GM12873 (cell line): ENCODE measurements around the gene CSNK2A1.
A peak's percentile ranks its signal among the peaks of the same experiment; 100 is the strongest.

Experiments
- CTCF ChIP-seq: IDR thresholded peaks from 2 replicates; pipeline ENCODE4 v1.5.1; 2012; ENCODE audit warnings: low read depth, mild to moderate bottlenecking, moderate library complexity, low read length, control low read depth; ENCODE audit not compliant: insufficient read depth; ENCODE audit errors: missing control alignments

The CSNK2A1 gene

DNA sequence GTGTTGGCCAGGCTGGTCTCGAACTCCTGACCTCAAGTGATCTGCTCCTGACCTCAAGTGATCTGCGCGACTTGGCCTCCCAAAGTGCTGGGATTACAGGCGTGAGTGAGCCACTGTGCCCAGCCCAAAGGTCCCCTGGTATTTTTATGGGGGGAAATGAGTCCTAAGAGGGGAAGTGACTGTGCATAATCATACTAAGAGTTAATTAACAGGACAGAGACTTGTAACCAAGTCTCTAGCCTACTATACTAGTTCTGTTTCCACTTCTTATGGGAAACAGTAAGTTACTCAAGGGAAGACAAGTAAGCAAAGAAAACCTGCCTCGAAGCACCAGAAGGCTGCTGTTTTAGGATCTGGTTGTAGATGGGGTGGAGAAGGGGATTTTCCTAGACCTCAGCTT lies 38.6 kb upstream of the CSNK2A1 start:
- no peak for TF ChIP-seq CTCF

- peak; percentile 41 for TF ChIP-seq CTCF
These were observed 33.7 kb upstream of the CSNK2A1 start for GRCh38 chr20:577167-577791.

- TF ChIP-seq CTCF, result no peak
These were observed 32.6 kb upstream of the CSNK2A1 start for GRCh38 chr20:576156-576555.

DNA sequence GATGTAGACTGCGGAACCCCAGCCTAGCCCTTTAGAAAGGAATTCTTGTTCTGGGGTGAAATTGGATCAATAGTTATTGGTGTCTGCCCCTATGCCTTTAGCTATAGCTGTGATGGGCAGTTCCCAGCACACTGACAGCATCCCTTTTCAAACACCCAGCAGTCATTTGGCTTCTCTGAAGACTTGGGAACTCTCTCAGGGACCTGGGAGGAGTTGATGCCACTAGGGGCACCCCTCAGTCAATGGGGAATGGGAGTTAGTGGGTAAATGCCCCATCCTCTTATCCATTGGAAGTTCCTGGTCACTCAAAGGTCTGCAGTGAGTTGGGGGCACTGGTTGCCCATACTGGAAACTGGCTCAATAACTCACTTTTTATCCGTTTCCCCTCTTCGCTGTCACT lies 31.6 kb upstream of the CSNK2A1 start:
- TF ChIP-seq CTCF, result no peak

- no peak for TF ChIP-seq CTCF
These were observed 30.8 kb upstream of the CSNK2A1 start for GRCh38 chr20:574297-574942.

- TF ChIP-seq CTCF, result no peak
These were observed 30.1 kb upstream of the CSNK2A1 start for GRCh38 chr20:573414-574296.

DNA sequence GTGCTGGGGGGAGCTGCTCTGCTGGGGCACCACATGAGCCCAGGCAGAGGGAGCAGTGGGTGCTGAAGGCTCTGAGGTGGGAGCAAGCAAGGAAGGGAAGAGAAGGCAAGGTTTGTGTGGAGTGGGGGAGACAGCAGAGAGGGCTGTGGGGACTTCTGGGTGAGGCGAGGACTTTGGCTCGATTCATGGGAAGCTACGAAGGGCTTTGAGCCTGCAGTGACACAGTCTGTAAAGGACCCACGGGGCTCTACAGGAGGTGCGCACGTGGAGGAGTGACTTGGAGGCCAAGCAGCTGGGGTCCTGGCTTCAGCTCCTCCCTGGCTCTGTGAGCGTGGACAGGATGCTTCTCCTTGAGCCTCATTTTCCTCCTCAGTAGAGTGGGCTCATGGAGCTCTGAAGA lies 29.1 kb upstream of the CSNK2A1 start:
- TF ChIP-seq CTCF, result no peak
